ENCODE measurements around the gene DNM3. TPM values are rescaled to one million over a fixed set of nuclear protein-coding genes. Genes with fewer than 3 reads are reported as not detected.

The DNM3 gene
- total and polyA plus RNA-seq, 2 donors (not counting 1 experiment from before 2014, with no cell fraction given) = 1.0 to 1.3 TPM

DNA sequence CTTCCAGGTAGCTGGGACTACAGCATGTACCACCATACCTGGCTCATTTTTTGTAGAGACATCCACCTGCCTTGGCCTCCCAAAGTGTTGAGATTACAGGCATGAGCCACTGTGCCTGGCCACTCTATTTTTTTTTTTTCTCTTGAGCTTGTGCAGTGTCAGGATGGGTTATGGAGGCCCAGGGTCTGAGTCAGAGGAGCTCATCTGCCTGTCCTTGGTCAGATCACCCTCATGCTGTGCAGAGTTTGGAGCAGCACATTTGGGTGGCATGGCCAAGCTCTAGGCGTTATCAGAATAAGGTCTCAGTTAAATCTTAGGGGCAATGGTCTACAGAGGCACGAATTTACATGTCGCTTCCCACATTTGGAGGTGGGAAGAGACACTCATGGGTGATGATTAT is 43.0 kb upstream of the DNM3 start:
- H3K9me3 ChIP-seq (ENCODE audit: control extremely low read depth in 1 of 3, control insufficient read depth in 2 of 3, insufficient read depth in 1 of 3, low read length in 2 of 3) = no peaks in the 10 kb centered on the region
- H3K4me1 Mint-ChIP-seq = peaks cover 3% of the 10 kb centered on the region
- no peaks in the 10 kb centered on the region for H4K20me1 ChIP-seq (ENCODE audit: control insufficient read depth, insufficient read depth, low read length, poor library complexity, severe bottlenecking)
- no peaks in the 10 kb centered on the region for H3K79me2 ChIP-seq (ENCODE audit: control insufficient read depth, insufficient read depth, low read length)
- no peaks in the 10 kb centered on the region for H3K9me3 Mint-ChIP-seq (ENCODE audit: insufficient read depth)
- H3K4me3 Mint-ChIP-seq = no peak overlapping the region
- no peak for TF ChIP-seq EZH2 (IDR thresholded peaks at IDR 0.05; ENCODE audit: borderline replicate concordance, insufficient read depth, low read depth, low read length, poor library complexity, severe bottlenecking)
- no peak for TF ChIP-seq CTCF (IDR thresholded peaks at IDR 0.05)
- no peak overlapping the region for H3K4me2 ChIP-seq (replicated peaks; ENCODE audit: low read depth, low read length, poor library complexity, severe bottlenecking)
- ChIA-PET POLR2A (no interaction called here), CTCF (interaction anchor here (0.7 to 10.1 kb wide), 2 partner anchors 17 to 187 kb away, joined by 3 to 234 read pairs; partner anchors contain the start of gene METTL13)
- ATAC-seq (ENCODE audit: low read depth) (no peak), DNase-seq (no peak)
- intact Hi-C loops (cut with micrococcal nuclease) = no loop called here
- WGBS (ENCODE audit: insufficient coverage) = 100% methylated on average over 1 of the region's 3 CpGs
- H3K4me1 ChIP-seq (ENCODE audit: control insufficient read depth in 2 of 2, insufficient read depth in 2 of 2, low read length in 2 of 2) = no peaks in the 10 kb centered on the region
- no peaks in the 10 kb centered on the region for H3K27me3 ChIP-seq (replicated peaks in 1 of 4; ENCODE audit: control extremely low read depth in 1 of 4, control insufficient read depth in 3 of 4, insufficient read depth in 4 of 4, low read length in 3 of 4)
- H3K9ac ChIP-seq (ENCODE audit: low read length) = no peak overlapping the region
- no peaks in the 10 kb centered on the region for H3K27me3 Mint-ChIP-seq
- no peak overlapping the region for H3K4me3 ChIP-seq (ENCODE audit: control extremely low read depth in 1 of 5, extremely low read depth in 1 of 5, insufficient read depth in 1 of 5, low read depth in 2 of 5, low read length in 4 of 5)
- no peak overlapping the region for H3K27ac Mint-ChIP-seq
- no peak overlapping the region for H3K27ac ChIP-seq (ENCODE audit: low read length in 2 of 2)
- no peak overlapping the region for H2AFZ ChIP-seq (ENCODE audit: insufficient read depth, low read depth, low read length, poor library complexity, severe bottlenecking)
- peaks cover 5 to 45% of the 10 kb centered on the region in 2 experiments for H3K36me3 ChIP-seq (replicated peaks in 1 of 2; ENCODE audit: control extremely low read depth in 1 of 2, control insufficient read depth in 1 of 2, extremely low read depth in 1 of 2, insufficient read depth in 2 of 2, low read length in 1 of 2)

GRCh38 chr1:171798765-171799164 is 42.5 kb upstream of the DNM3 start:
- H3K79me2 ChIP-seq (ENCODE audit: control insufficient read depth, insufficient read depth, low read length) = no peaks in the 10 kb centered on the region
- TF ChIP-seq CTCF (IDR thresholded peaks at IDR 0.05) = no peak
- TF ChIP-seq EZH2 (IDR thresholded peaks at IDR 0.05; ENCODE audit: borderline replicate concordance, insufficient read depth, low read depth, low read length, poor library complexity, severe bottlenecking) = no peak
- Mint-ChIP-seq H3K4me1 (peaks cover 3% of the 10 kb centered on the region), H3K9me3 (ENCODE audit: insufficient read depth) (no peaks in the 10 kb centered on the region), H3K27me3 (no peaks in the 10 kb centered on the region), H3K4me3 (no peak overlapping the region), H3K27ac (no peak overlapping the region)
- no peaks in the 10 kb centered on the region for H3K27me3 ChIP-seq (replicated peaks in 1 of 4; ENCODE audit: control extremely low read depth in 1 of 4, control insufficient read depth in 3 of 4, insufficient read depth in 4 of 4, low read length in 3 of 4)
- ATAC-seq (ENCODE audit: low read depth) (no peak), DNase-seq (no peak)
- WGBS (ENCODE audit: insufficient coverage) = 100% methylated on average over 2 of the region's 3 CpGs
- no peaks in the 10 kb centered on the region for H3K9me3 ChIP-seq (ENCODE audit: control extremely low read depth in 1 of 3, control insufficient read depth in 2 of 3, insufficient read depth in 1 of 3, low read length in 2 of 3)
- POLR2A ChIA-PET = interaction anchor here (1.2 kb wide), 1 partner anchor 17 kb away, joined by 4 read pairs; the partner anchor contains the start of gene METTL13
- H3K36me3 ChIP-seq (replicated peaks in 1 of 2; ENCODE audit: control extremely low read depth in 1 of 2, control insufficient read depth in 1 of 2, extremely low read depth in 1 of 2, insufficient read depth in 2 of 2, low read length in 1 of 2) = peaks cover 5 to 41% of the 10 kb centered on the region in 2 experiments
- H3K9ac ChIP-seq (ENCODE audit: low read length) = no peak overlapping the region
- H3K4me3 ChIP-seq (ENCODE audit: control extremely low read depth in 1 of 5, extremely low read depth in 1 of 5, insufficient read depth in 1 of 5, low read depth in 2 of 5, low read length in 4 of 5) = no peak overlapping the region
- no peaks in the 10 kb centered on the region for H3K4me1 ChIP-seq (ENCODE audit: control insufficient read depth in 2 of 2, insufficient read depth in 2 of 2, low read length in 2 of 2)
- H4K20me1 ChIP-seq (ENCODE audit: control insufficient read depth, insufficient read depth, low read length, poor library complexity, severe bottlenecking) = no peaks in the 10 kb centered on the region
- intact Hi-C loops (cut with micrococcal nuclease) = no loop called here
- H3K27ac ChIP-seq (ENCODE audit: low read length in 2 of 2) = no peak overlapping the region
- H2AFZ ChIP-seq (ENCODE audit: insufficient read depth, low read depth, low read length, poor library complexity, severe bottlenecking) = no peak overlapping the region
- H3K4me2 ChIP-seq (replicated peaks; ENCODE audit: low read depth, low read length, poor library complexity, severe bottlenecking) = no peak overlapping the region
- CTCF ChIA-PET = interaction anchor here (10.1 kb wide), 1 partner anchor 186 kb away, joined by 234 read pairs; no protein-coding TSS in a partner anchor
